HT1080 (cell line): ENCODE measurements around the gene SBNO1. TPM values are rescaled to one million over a fixed set of nuclear protein-coding genes. Genes with fewer than 3 reads are reported as not detected.
"Not testable (repeated sequence)": the region's sequence is repeated elsewhere in the genome, so short reads cannot be mapped to it uniquely, and the experiment has no call there.

Source experiments
- DNase-seq: peaks from one replicate; pipeline ENCODE4 v3.0.0-alpha.2; 2015; ENCODE audit warnings: low read depth
- total RNA-seq: library from RNA; depleted of rRNA; stranded (reverse); fragments of >200 nt; shearing (Covaris generic); gene quantifications from 2 replicates; pipeline ENCODE4 v1.2.3, GENCODE V29; 2014

Gene SBNO1
- total RNA-seq, 1 experiment from 2014 or later: 29.0 TPM

DNA sequence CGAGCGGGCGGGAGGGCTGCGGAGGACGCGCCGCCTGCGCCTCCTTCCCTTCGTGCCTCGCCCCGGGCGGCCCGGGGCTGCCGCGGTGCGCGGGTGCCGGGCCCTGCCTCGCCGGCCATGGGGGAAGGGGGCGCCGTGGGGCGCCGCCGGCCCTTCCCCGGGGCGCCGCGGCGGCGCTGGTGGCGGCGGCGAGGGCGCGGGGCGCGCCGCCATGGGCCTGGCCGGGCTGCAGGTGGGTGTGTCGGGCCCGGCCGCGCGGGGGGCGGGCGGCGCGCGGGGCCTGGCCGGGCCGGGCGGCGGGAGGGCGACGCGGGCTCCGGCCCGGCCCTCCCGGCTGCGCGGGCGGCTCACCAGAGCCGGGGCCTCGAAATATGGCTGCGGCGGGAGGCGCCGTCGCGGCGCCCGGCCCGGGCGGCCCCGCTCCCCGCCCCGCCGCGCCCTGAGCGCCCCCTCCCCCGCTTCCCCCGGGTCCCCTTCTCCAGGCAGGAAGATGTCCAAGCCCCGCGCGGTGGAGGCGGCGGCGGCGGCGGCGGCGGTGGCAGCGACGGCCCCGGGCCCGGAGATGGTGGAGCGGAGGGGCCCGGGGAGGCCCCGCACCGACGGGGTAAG is 24.4 kb upstream of the SBNO1 start:
- DNase-seq: no peak

DNA sequence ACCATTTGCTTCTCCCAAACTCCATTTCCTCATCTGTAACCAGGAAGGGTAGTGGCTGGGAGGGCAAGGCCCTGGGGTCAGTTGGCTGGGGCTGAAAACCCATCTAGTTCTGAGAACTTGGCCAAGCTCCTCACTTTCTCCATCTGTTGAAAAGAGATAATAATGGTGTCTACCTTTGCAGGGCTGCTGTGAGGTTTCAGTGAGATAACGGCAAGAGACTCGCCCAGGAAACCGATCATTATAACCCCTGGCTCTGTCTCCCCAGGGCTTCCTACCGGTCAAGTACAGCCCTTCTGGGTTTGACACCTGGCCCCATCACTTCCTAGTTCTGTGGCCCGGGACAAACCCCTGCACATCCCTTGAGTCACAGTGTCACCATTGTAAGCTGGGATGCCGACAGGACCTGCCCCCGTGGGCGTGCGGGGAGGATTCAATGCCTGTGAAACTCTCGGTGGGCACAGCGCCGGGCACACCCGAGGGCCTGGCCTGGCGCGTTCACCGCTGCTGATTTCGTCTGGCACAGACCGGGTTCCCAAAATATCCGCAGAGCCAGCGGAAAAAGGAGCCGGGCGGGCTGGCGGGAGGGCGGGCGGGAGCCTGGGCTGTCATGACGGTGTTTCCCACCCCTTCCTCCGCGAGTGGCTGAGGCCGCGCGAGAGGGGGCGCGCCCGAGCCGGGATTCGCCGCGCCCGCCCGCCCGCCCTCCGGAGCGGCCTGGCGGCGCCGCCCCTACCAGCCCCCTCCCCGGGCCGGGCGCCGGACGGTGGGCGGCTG is 23.7 kb upstream of the SBNO1 start:
- peak; percentile 43 for DNase-seq

DNA sequence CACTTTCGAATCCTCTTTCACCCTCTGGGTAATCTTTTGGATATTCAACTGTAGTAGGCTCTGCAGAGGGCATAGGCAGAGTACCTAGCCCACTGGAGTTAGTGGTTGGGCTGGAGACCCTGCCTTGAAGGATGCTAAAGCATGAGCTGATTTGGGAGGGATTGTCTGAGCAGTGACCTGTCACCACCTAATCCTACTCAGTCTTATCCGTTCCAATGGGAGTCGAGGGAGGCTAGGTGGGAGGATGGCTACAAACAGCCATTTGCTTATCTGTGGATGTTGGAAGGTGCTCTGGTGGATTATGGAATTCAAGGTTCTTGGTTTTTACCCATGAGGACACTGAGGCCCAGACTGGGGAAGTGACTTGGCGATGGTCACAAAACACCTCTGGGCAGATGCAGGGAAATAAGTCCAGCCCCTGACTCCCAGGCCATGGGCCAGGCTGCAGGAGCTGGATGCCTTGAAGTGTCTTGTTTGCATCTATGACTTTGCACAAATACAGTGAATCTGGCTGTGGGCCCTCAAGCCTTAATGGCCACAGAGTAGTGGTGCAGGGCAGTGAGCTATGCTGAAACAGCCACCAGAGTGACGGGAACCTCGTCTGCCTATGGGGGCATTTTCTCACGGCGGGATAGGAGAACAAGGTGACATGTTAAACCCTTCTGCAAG is 23.0 kb upstream of the SBNO1 start:
- no peak for DNase-seq

DNA sequence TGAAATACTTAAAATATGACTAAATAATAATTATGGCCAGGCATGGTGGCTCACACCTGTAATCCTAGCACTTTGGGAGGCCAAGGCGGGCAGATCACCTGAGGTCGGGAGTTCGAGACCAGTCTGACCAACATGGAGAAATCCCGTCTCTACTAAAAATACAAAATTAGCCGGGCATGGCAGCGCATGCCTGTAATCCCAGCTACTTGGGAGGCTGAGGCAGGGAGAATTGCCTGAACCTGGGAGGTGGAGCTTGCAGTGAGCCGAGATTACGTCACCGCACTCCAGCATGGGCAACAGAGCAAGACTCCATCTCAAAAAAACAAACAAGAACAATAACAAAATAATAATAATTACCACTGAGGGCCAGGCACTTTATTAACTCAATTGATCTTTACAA is 20.9 kb upstream of the SBNO1 start:
- not testable (repeated sequence) for DNase-seq

DNA sequence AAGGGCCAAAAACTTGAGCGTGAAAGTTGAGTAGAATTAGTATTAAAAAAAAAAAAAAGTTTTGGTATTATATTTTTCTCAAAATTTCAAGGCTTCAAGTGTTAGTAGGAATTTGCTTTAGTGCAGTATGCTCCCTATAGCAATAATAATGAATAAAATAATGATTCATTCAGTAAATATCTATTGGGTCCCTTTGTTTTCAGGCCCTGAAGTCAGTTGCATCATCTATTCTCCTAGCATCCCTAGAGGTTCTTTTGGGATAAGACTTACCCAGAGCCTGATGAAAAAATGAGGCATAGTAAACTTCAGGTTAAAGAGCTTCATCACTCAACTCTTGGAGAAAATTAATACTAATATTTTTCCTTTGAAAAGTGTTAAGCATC is 20.3 kb upstream of the SBNO1 start:
- DNase-seq: no peak

DNA sequence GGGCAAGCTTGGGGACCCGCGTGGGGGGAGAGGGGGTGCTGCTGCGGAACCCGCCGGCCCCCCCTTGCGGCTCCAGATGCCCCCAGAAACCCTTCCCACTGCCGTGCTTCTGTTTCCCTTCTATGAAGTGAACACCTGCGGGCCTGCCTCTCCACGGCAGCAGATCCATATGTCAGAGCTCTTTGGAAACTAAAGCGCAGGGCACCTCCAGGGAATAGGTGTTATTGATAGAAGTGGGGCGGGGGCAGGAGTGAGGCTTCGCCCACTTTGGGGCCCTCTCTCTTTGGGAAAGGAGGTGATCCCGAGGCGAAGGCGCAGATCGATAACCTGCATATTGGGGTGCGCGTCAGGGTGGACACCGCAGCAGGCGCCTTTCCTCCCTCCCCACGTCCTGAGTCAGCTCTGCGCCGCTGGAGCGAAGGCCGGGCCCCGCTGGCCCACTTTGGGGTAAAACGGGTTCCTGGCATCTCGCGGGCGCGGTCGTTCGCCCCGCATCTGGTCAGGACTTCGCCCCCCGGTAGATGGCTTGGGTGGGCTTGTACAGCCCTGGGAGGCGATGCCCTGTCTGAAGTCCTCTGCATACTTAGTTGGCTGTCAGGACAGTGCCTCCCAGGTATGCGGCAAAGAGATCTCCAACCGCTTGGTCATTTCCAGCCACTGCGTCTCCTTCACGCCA is 19.8 kb upstream of the SBNO1 start:
- no peak for DNase-seq

DNA sequence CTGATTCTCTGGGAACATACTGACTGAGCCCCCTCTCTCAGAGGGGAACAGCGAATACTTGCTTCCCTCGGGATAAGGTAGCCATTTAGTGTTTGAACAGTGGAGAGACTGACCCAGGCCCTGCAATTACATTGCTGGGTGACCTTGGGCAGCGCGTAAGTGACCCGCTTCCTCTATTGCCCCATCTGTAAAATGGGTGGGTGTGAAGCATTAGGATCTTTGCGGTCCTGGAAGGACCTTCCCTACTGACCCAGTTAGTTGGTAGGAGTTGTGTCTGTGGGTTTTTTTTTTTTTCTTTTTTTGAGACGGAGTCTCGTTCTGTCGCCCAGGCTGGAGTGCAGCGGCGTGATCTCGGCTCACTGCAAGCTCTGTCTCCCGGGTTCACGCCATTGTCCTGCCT is 18.0 kb upstream of the SBNO1 start:
- no peak for DNase-seq

DNA sequence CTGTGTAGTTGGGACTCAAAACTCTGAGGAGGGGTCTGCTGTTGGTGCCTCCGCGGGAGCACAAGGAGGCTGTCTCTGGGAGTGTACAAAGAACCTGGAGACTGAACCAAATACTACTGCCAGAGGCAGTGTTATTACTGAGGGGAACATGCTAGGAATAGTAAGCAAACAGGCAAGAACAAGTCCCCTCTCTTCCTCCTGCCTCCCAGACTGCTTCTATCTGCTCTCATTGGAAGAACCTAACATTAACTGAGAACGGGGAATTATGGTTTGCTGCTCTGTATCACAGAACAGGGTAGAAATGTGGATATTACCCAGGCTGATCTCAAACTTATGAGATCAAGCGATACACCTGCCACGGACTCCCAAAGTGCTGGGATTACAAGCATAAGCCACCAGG is 14.7 kb upstream of the SBNO1 start:
- no peak for DNase-seq

DNA sequence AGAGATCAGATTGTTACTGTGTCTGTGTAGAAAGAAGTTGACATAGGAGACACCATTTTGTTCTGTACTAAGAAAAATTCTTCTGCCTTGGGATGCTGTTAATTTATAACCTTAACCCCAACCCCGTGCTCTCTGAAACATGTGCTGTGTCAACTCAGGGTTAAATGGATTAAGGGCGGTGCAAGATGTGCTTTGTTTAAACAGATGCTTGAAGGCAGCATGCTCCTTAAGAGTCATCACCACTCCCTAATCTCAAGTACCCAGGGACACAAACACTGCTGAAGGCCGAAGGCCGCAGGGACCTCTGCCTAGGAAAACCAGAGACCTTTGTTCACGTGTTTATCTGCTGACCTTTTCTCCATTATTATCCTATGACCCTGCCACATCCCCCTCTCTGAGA is 7.8 kb upstream of the SBNO1 start:
- DNase-seq: not testable (repeated sequence)

DNA sequence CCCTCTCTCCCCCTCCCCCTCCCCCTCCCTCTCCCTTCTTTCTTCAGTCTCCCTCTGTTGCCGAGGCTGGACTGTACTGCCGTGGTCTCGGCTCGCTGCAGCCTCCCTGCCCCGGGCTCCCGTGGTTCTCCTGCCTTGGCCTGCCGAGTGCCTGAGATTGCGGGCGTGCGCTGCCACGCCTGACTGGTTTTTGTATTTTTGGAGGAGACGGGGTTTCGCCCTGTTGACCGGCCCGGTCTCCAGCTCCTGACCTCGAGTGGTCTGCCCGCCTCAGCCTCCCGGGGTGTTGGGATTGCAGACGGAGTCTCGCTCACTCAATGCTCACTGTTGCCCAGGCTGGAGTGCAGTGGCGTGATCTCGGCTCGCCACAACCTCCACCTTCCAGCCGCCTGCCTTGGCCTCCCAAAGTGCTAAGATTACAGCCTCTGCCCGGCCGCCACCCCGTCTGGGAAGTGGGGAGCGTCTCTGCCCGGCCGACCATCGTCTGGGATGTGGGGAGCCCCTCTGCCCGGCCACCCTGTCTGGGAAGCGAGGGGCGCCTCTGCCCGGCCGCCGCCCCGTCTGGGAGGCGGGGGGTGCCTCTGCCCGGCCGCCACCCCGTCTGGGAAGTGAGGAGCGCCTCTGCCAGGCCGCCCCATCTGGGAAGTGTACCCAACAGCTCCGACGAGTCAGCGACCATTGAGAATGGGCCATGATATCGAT is 7.2 kb upstream of the SBNO1 start:
- DNase-seq: not testable (repeated sequence)

DNA sequence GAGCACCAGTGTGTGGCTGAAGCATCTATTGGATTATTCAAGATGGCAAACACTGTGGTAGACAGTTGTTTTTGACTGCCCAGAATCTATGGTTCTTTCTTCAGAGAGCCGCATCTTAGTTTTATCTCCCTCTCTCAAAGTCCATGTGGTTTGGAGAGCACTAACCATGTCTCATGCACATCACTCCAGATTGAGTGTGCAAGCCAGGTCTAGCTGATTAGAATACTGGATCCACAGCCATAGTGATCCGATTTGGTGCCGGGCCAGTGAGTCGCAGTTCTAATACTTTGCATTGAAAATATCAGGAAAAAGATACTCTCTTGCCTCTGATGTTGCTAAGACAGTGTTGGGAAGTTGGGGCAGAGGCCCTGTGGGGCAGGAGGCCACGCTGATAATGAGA is 4.6 kb upstream of the SBNO1 start:
- no peak for DNase-seq

DNA sequence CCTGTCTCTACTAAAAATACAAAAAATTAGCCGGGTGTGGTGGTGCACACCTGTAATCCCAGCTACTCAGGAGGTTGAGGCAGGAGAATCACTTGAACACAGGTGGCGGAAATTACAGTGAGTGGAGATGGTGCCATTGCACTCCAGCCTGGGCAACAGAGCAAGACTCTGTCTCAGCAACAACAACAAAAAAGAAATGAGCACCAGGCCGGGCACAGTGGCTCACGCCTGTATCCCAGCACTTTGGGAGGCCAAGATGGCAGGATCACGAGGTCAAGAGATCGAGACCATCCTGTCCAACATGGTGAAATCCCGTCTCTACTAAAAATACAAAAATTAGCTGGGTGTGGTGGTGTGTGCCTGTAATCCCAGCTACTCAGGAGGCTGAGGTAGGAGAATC is 3.8 kb upstream of the SBNO1 start:
- not testable (repeated sequence) for DNase-seq

DNA sequence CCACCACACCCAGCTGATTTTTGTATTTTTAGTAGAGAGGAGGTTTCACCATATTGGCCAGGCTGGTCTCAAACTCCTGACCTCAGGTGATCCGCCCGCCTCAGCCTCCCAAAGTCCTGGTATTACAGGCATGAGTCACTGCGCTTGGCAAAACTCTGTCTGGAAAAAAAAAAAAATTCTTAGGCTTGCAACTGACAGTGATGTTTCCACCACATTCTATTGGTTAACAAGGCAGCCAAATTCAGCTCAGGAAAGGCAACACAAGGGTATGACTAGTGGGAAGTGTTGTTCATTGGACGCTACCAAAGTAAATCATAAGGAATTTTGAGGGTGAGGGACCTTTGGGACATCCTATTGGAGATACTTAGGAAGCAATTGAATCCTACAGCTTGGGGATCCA is 2.9 kb upstream of the SBNO1 start:
- peak; percentile 51 for DNase-seq

DNA sequence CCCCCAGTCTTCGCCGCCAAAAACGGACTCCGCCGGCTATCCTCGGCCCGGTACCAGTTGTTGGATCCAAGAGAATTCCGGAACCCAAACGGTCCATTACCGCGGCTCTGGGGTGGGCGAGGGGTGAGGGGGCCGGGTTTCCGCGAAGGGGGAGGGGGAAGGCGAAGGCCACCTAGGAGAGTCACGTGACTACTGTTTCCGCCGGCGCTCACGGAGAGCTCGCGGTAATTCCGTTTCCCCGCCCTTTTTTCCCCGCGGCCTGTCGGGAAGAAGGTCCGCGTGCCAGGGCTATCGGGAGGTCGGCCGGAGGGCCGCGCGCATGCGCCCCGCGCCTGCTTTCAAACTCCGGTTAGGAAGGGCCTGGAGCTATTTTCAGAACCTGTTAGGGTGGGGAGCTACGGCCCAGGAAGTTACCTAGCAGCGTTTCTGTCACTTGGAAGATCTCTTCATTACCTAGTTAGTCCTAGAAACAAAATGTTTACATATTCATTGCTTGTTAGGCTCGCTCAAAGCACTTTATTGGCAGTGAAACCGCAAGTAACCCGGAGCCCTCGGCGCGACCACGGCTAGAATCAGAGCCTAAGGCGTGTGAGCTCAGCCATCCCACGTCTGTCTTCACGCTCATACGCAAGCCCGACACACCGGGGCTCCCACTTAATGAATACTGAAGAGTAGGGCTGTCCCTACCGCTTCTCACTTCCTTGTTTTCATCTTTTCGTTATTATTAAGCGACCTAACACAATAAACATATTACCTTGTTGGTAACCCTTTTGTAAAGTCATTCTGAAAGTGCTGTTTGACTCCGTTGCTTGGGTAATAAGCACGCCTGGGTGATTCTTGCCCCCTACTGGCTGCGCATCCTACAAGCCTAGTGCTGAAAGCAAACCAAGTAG is 624 bp upstream of the SBNO1 start:
- peak; percentile 98 for DNase-seq

DNA sequence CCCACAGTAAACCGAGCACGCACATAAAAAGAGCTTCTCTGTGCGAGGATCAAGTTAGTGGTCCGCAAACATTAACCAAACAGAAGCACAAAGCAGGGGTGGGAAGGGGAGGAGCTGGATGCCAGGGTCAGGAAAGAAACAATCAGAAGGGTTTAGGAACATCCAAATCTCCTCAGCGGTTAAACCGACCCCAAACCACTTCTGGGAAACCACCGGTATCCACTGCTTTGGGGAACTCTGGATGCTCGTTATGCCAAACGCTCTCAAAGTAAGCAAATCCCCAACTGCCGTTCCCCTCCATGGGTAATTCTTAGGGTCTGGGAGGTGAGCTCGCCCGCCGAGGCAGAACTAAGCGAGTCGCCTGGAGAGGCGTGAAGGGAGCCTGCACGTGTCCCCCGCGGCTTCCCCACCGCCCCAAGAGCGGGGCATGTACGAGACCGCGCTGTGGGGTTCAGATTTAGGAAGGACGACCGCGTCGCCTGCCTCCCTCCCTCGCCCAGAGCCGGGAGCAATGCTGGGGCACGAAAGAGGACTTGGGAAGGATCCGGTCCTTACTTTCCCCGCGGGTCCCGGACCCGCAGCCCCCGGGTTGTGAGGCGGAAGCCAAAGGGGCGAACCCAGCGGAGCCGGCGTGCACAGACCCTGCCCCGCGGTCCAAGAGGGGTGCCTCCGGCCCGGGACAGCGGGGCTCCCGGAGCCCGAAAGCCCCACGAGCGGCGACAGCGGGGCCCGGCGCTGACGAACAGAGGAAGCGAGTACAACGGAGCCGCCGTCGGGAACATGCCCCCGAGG is 711 bp downstream of the SBNO1 start:
- DNase-seq: peak; percentile 25

DNA sequence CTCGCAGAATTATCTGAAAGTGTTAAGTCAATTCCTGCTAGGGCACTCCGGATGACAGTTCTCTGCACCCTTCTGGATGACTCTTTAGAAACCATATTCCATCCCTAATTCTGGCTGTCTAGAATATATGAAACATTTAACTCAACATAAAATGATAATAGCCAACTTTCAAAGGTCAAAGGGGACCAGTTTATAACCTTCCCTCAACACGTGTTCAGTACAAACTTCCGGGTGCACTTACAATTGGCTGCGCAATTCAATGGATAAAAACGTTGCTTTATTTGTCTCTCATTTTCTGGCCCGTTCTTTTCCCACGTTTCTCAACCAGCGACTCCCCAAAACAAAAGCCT is 1.3 kb downstream of the SBNO1 start:
- peak; percentile 27 for DNase-seq

DNA sequence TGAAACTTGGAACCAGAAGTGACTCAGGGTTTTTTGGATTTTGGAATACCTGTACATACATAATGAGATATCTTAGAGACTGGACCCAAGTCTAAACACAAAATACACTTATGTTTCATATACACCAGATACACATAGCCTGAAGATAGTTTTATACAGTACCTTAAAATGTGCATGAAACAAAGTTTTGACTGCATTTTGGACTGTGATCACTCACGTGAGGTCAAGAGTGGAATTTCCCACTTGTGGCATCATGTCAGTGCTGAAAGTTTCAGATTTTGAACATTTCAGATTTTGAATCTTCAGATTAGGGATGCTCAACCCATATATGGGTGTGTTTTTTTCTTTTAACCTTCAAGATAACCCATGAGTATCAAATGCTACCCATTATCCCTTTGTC is 6.6 kb downstream of the SBNO1 start:
- no peak for DNase-seq

DNA sequence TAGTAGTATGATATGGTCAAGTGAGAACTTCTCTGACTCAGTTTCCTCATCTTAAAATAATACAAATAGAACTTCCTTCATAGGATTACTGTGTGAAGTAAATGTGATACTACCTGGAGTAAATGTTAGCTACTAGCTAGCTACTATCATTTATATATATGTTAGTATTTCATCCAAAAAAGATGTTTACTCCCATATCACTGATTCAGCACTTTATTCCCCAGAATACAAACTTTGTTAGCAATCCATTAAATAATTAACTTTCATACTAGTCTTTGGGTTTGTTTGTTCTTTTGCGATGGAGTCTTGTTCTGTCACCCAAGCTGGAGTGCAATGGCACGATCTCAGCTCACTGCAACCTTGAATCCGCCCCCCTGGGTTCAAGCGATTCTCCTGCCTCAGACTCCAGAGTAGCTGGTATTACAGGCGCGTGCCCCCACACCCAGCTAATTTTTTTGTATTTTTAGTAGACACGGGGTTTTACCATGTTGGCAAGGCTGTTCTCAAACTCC is 8.4 kb downstream of the SBNO1 start:
- no peak for DNase-seq

DNA sequence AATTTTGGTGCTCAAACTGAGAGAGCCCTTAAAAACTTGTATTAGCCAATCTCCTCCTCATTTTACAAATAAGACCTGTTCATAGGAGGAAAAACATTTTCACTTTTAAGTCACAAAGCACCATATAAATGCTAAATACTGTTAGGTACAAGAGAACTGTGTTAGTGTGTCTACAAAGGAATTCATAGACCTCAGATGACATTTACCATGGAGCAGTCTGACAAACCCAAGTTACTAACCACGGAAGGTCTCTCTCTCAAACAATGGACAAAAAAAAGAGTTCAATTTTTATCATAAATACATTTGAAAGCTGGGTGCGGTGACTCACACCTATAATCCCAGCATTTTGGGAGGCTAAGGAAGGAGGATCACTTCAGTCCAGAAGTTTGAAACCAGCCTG is 10.0 kb downstream of the SBNO1 start:
- DNase-seq: no peak

DNA sequence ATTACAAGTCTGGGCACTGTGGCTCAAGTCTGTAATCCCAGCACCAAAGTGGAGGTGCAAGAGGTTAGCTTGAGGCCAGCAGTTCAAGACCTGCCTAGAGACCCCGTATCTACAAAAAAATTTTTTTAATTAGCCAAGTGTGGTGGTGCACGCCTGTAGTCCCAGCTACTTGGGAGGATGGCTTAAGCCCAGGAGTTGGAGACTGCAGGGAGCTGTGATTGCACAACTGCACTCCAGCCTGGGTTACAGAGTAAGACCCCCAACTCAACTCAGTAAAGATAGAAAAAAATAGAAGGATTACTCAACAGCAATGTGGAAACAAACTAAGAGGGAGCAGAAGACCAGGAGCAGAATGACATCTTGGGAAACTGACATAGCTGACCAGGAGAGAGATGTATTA is 13.3 kb downstream of the SBNO1 start:
- DNase-seq: no peak
